B cell (primary cell): ENCODE measurements around the gene KCNK13.

Experiments
- CTCF ChIP-seq: fragments of 200-600 bp; IDR thresholded peaks from one replicate; pipeline ENCODE4 v1.8.0; 2022; ENCODE audit warnings: antibody characterized with exemption, mild to moderate bottlenecking
- EZH2 ChIP-seq: IDR thresholded peaks from 2 replicates; pipeline ENCODE4 v1.6.1; 2012; ENCODE audit warnings: borderline replicate concordance, low read depth, mild to moderate bottlenecking, moderate library complexity, low read length; ENCODE audit not compliant: insufficient read depth, poor library complexity, severe bottlenecking

GRCh38 chr14:90019824-90020523, 41.8 kb upstream of the KCNK13 start:
- TF ChIP-seq CTCF (no peak), EZH2 (no peak)
